ENCODE measurements around the gene TBC1D22A. TPM values are rescaled to one million over a fixed set of nuclear protein-coding genes. Genes with fewer than 3 reads are reported as not detected.

Gene TBC1D22A
- total RNA-seq, 6 donors from 2014 or later = 27.1 to 48.2 (median 35.3) TPM

DNA sequence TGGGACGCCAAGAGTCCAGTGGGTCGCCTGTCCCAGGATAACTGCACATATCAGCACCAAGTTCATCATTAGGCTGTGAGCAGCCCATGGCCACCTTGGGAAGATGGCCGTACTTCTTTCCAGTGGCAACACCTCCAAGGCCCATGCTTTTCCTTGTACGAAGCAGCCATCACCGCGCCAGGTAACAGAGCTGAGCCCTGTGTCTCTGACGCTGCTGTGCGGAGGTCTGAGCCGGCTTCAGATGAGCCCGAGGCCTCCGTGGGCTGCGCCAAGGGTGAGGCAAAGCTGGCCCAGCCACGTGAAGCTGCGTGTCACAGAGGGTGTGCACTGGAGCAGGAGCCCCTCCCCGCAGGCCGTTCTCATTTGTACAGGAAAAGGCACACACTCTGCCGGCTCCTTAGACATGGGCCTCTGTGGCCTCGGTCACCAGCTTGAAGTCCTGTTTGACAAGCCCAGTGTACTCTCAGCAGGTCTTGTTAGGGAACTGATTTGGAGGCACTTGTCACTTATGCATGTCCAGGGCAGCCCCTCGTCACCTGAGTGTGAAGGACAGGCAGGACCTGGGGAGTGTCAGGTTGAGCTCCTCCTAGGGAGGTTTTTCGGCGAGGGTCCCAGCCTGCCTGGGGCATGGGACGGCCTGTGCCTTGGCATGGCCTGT lies 401.5 kb downstream of the TBC1D22A start:
- Histone ChIP-seq H3K4me3 (no peak overlapping the region), H3K9me3 (no peaks in the 10 kb centered on the region), H3K27ac (peak overlapping the region; percentile 16 to 62 (median 48)), H3K27me3 (no peaks in the 10 kb centered on the region), H3K4me1 (peaks cover 0 to 11% (median 0%) of the 10 kb centered on the region in 4 donors), H3K36me3 (peaks cover 0 to 6% (median 2%) of the 10 kb centered on the region in 4 donors)
- TF ChIP-seq, protein P1, sequence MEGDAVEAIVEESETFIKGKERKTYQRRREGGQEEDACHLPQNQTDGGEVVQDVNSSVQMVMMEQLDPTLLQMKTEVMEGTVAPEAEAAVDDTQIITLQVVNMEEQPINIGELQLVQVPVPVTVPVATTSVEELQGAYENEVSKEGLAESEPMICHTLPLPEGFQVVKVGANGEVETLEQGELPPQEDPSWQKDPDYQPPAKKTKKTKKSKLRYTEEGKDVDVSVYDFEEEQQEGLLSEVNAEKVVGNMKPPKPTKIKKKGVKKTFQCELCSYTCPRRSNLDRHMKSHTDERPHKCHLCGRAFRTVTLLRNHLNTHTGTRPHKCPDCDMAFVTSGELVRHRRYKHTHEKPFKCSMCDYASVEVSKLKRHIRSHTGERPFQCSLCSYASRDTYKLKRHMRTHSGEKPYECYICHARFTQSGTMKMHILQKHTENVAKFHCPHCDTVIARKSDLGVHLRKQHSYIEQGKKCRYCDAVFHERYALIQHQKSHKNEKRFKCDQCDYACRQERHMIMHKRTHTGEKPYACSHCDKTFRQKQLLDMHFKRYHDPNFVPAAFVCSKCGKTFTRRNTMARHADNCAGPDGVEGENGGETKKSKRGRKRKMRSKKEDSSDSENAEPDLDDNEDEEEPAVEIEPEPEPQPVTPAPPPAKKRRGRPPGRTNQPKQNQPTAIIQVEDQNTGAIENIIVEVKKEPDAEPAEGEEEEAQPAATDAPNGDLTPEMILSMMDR (IDR thresholded peaks at IDR 0.05) = no peak
- TF ChIP-seq POLR2AphosphoS5 (IDR thresholded peaks at IDR 0.05) = no peak
- no peak for TF ChIP-seq POLR2A (IDR thresholded peaks at IDR 0.05)
- no peak for TF ChIP-seq EP300 (IDR thresholded peaks at IDR 0.05)
- WGBS, 2 donors = 77 to 98% methylated on average over 5 to 22 of the region's 22 CpGs
- ATAC-seq (ENCODE audit: low FRiP score in 2 of 2) (no peak), DNase-seq (peak; percentile 20 to 66)

- Histone ChIP-seq H3K4me1 (peaks cover 0 to 11% (median 0%) of the 10 kb centered on the region in 4 donors), H3K27me3 (no peaks in the 10 kb centered on the region), H3K4me3 (no peak overlapping the region), H3K9me3 (no peaks in the 10 kb centered on the region), H3K27ac (peak overlapping the region; percentile 16 to 62 (median 48)), H3K36me3 (peaks cover 0 to 7% (median under 1%) of the 10 kb centered on the region in 4 donors)
- TF ChIP-seq EP300 (IDR thresholded peaks at IDR 0.05) (no peak), POLR2AphosphoS5 (IDR thresholded peaks at IDR 0.05) (no peak), POLR2A (IDR thresholded peaks at IDR 0.05) (no peak)
- TF ChIP-seq, protein P1 (IDR thresholded peaks at IDR 0.05) = no peak
- 79 to 83% methylated on average over 15 to 28 of the region's 28 CpGs for WGBS, 2 donors
- DNase-seq (peak in 1 of 2 donors; percentile 17), ATAC-seq (ENCODE audit: low FRiP score in 2 of 2) (no peak)
Measured at GRCh38 chr22:47164514-47165337, 402.3 kb downstream of the TBC1D22A start.

DNA sequence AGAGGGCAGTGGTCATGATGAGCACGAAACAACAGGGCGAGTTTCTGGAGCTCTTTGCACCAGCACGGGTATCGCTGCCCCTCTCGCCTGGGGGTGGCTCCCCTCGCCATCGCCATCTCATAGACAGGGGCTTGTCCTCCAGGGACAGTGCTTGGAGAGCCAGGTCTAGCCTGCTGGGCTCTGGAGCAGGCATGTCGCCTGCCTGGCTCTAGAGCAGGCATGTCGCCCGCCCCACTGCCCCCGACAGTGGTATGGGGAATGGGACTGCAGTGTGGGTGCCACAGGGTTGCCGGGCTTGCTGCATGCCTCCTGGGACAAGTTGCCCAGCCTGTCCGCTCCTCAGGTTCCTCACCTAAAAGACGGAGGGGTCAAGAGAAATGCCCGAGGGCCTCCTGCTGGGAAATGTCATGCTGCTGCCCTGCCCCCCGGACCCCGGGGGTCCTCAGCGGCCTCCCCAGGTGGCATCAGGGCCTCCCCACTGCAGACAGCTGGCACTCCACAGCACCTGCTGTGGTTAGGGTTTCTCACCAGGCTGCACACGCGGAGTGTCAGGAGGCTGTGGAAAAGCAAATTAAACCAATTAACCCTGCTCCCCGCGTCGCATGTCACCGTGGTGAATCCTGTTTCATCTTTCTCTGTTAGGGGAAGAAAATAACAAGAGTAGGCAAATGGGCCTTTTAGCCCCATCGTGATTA lies 403.0 kb downstream of the TBC1D22A start:
- peaks cover 0 to 11% (median 0%) of the 10 kb centered on the region in 4 donors for H3K4me1 ChIP-seq
- H3K4me3 ChIP-seq = no peak overlapping the region
- TF ChIP-seq, protein P1 (IDR thresholded peaks at IDR 0.05) = no peak
- TF ChIP-seq POLR2A (IDR thresholded peaks at IDR 0.05) (no peak), POLR2AphosphoS5 (IDR thresholded peaks at IDR 0.05) (no peak), EP300 (IDR thresholded peaks at IDR 0.05) (no peak)
- H3K27ac ChIP-seq = no peak overlapping the region
- 92 to 93% methylated on average over 7 to 25 of the region's 25 CpGs for WGBS, 2 donors
- H3K9me3 ChIP-seq = no peaks in the 10 kb centered on the region
- H3K36me3 ChIP-seq = peaks cover 0 to 8% (median 0%) of the 10 kb centered on the region in 4 donors
- ATAC-seq (ENCODE audit: low FRiP score in 2 of 2) = peak in 1 of 2 donors; percentile 1
- no peaks in the 10 kb centered on the region for H3K27me3 ChIP-seq
- peak; percentile 18 to 63 for DNase-seq

DNA sequence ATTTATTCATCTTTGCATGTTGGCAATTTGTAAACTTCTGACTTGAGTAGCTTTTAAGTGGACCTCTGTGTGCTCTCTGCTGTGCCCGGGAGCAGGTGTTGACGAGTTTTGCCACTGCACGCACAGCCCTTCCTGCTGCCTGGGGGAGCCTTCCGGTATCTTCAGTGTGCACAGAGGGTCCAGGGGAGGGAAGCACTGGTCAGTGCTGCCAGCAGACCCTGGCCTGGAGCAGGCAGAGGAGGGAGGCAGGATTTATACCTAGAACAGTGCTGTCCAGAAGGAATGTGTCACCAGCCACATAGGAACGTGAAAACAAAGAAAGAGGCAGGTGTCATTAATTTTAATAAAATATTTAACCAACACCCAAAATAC lies 403.6 kb downstream of the TBC1D22A start:
- Histone ChIP-seq H3K27me3 (no peaks in the 10 kb centered on the region), H3K27ac (no peak overlapping the region), H3K4me1 (peaks cover 0 to 11% (median 0%) of the 10 kb centered on the region in 4 donors), H3K9me3 (no peaks in the 10 kb centered on the region), H3K36me3 (peaks cover 0 to 13% (median 0%) of the 10 kb centered on the region in 4 donors), H3K4me3 (no peak overlapping the region)
- ATAC-seq (ENCODE audit: low FRiP score in 2 of 2) (no peak), DNase-seq (peak in 1 of 2 donors; percentile 6)
- 66 to 89% methylated on average over 5 of the region's 5 CpGs for WGBS, 2 donors
- TF ChIP-seq POLR2A (IDR thresholded peaks at IDR 0.05) (no peak), POLR2AphosphoS5 (IDR thresholded peaks at IDR 0.05) (no peak), EP300 (IDR thresholded peaks at IDR 0.05) (no peak)
- TF ChIP-seq, protein P1 (IDR thresholded peaks at IDR 0.05) = no peak

Data from upper lobe of left lung (tissue), 6 donors.